CD4-positive, alpha-beta T cell treated with Interleukin-2 at 100 ng/mL for 4 hours (primary cell): Measurements from ENCODE around the gene ENG.
A peak's percentile ranks its signal among the peaks of the same experiment; 100 is the strongest.
"Not testable (repeated sequence)": the region's sequence is repeated elsewhere in the genome, so short reads cannot be mapped to it uniquely, and the experiment has no call there.

Experiments
- DNase-seq: peaks from one replicate; pipeline ENCODE4 v3.0.0-alpha.2; 2020; ENCODE audit warnings: low spot score

The ENG gene

GRCh38 chr9:127865645-127866464 is 11.4 kb upstream of the ENG start:
- peak; percentile 12 for DNase-seq

DNA sequence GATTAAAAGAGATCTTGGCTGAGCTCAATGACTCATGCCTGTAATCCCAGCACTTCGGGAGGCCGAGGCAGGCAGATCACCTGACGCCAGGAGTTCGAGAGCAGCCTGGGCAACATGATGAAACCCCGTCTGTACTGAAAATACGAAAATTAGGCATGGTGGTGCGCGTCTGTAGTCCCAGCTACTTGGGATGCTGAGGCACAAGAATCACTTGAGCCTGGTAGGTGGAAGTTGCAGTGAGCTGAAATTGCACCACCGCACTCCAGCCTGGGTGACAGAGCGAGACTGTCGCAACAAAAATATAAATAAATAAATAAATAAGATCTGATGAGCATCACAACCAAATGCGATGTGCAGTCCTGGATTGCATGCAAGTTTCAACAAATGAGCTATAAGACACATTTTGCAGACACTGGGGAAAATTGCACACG is 8.7 kb upstream of the ENG start:
- DNase-seq = no peak

DNA sequence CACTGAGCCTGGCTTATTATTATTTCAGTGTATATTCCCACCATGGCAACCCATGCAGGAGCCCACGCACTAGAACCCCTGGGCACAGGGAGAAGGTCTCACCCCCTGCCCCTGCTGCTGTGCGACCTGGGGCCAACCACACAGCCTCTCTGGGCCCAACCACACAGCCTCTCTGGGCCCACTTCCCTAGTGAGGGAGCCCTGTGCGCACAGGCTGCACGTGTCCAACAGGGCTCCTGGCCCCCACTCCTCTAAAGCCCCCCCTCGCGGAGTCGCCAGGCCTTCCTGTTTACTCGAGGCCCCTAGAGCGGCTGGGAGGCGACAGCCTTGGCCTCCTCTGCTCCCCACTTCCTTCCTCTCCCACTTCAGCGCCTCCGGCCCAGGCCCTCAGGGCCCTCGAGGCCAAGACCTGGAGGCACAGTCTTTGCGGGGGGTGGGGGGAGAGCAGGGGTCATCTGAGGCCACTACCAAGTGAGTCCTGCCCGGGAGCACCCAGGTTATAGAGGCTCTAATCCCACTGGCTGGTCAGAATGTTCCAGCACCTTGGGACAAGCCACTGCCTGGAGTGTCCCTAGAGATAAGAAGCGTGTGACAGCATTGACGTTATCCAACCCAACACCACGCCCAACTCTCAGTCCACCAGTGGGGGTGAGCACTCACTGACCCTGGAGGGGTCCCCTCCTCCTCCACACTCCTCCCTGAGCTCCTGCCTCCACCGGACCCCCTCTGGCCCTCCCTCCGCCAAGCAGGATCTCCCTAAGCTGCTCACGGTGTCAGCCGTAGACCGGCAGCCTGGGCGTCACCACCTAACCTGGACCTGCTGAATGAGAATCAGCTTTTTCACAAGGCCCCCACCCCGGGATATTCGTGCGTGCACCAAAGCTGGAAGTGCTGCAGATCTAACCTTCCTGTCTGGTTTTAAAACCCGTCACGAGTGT is 7.9 kb upstream of the ENG start:
- peak; percentile 37 for DNase-seq

- DNase-seq = no peak
Measured at GRCh38 chr9:127860779-127861178, 6.3 kb upstream of the ENG start.

DNA sequence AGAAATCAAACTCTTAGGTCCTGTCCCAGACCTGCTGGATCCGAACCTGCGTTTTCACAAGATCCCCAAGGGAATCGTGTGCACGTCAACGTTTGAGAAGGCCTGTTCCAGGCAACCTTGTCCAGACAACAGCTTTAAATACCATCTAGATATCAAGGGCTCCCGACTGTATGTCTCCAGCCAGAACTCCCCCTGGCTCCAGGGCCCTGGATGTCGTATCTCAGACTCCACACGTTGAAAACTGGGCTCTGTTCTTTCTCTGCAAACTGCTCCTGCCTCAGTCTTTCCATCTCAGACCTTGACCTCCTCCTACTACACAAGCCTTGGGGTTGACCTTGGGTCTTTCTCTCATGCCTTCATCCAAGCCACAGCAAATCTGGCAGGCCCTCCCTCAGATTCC is 5.8 kb upstream of the ENG start:
- DNase-seq = no peak

DNA sequence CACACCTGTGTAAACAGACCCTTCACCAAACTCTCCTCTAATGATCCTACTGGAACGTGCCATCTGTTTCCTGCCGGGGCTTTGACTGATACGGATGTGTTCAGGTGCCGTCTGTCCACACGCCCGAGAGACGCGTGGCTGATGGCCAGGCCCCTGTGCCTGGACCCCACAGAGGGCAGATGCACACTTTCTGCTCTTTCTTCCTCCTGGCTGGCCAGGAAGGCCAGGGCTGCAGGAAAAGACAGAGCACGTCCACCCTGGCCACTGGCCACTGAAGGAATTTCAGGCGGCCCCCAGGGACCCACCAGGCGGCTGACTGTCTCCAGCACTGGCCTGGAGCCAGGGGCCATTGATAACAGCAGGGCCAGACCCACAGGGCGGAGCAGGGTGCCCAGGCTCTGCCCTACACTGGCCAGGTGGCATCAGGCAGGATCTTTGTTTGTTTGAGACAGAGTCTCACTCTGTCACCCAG is 3.6 kb upstream of the ENG start:
- DNase-seq = no peak

- no peak for DNase-seq
Measured at GRCh38 chr9:127857278-127857677, 2.8 kb upstream of the ENG start.

DNA sequence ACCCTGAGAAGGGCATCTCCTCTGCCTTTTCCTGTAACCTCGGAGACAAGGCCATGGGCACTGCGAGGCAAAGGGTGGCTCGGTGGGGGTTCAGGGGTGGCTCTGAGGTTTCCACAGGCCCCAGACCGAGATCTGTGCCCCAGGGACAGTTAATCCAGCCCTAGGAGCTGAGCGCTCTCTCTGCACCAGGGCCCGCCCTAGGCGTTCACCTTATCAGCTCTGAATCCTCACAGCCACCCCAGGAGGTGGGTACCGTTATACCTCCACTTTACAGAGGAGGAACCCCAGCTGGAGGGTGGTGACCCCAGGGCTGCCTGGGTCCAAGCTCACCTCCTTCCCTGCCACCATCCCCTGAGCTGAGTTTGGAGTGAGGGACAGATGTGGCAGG is 2.3 kb upstream of the ENG start:
- DNase-seq = no peak

DNA sequence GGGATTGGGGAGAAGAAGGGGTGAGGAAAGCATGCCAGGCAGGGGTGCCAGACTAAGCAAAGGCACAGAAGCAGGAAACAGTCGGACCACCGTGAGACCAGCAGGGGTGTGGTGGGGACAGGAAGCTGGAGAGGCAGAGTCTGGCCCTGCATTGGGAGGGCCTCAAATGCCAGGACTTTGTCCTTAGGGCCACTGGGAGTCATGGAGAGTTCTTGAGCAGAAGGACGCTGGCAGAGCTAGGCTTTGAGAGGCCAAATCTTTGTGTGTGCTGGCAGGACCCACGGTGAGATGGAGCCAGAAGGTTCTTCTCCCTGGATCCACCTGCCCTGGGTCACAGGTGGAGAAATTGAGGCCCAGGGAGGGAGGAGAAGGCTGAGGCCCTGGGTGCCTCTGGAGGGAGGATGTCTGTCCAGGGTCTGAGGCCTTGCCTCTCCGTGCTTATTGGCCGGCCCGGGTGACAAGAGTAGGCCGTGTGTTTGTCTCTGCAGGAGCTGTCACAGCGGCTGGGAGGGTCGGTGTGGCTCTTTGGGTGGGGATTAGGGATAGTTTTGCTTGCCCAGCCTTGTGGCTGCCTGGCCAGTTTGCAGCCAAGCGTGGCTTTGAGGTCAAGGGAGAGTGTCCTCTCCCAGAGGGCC is 1.8 kb upstream of the ENG start:
- no peak for DNase-seq

DNA sequence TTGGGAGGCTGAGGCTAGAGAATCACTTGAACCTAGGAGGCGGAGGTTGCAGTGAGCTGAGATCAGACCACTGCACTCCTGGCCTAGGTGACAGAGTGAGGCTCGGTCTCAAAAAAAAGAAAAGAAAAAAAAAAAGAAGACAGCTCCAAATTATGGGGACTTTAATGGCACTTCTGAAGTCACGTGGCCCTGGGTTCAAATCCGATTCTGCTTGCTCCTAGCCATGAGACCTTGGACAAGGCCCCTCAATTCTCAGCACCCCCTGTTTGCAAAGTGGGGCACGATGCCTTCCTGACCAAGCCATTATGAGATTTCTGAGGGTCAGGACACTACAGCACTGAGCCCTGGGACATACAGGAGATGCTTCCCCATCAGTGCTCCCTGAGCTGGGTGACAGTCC is 1.1 kb upstream of the ENG start:
- no peak for DNase-seq

DNA sequence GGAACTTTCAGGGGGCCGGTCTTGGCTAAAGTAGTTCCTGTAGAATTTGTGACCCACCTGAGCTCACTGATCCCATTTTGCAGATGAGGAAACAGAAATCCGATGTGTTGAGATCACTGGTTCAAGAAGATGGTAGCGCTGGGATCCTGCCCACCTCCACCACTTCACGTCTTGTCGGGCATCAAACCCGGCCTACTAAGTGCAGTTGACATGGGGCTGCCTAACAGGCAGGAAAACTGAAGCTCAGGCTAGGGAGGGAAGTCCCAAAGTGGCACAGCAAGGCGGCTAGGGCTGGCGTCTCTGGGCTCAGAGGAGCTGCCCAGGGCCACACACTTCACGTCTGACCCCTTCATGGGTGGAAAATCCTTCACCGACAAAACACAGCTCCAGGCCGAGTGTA is 502 bp upstream of the ENG start:
- no peak for DNase-seq

- DNase-seq = no peak
Measured at GRCh38 chr9:127853312-127854183, 910 bp downstream of the ENG start.

DNA sequence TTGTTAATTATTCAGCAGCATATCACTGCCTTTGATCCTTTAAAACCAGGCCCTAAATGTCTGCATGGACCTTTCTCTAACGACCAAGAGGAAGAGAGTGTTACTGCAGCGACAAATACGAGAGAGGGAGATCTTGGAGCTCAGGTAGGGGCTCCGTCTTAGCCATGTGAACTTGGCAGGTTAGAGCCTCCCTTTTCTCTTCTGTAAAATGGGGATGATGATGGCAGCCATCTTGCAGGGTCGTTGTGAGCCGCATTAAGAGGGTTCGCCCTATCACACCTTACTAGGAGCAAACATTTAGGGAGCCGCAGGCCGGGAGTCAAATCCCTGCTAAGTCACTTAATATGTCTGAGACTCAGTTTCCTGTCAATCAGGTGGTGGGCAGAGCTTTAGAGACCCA is 1.6 kb downstream of the ENG start:
- no peak for DNase-seq

- DNase-seq = no peak
Measured at GRCh38 chr9:127850286-127850830, 4.1 kb downstream of the ENG start.

GRCh38 chr9:127848756-127849504 is 5.5 kb downstream of the ENG start:
- no peak for DNase-seq

DNA sequence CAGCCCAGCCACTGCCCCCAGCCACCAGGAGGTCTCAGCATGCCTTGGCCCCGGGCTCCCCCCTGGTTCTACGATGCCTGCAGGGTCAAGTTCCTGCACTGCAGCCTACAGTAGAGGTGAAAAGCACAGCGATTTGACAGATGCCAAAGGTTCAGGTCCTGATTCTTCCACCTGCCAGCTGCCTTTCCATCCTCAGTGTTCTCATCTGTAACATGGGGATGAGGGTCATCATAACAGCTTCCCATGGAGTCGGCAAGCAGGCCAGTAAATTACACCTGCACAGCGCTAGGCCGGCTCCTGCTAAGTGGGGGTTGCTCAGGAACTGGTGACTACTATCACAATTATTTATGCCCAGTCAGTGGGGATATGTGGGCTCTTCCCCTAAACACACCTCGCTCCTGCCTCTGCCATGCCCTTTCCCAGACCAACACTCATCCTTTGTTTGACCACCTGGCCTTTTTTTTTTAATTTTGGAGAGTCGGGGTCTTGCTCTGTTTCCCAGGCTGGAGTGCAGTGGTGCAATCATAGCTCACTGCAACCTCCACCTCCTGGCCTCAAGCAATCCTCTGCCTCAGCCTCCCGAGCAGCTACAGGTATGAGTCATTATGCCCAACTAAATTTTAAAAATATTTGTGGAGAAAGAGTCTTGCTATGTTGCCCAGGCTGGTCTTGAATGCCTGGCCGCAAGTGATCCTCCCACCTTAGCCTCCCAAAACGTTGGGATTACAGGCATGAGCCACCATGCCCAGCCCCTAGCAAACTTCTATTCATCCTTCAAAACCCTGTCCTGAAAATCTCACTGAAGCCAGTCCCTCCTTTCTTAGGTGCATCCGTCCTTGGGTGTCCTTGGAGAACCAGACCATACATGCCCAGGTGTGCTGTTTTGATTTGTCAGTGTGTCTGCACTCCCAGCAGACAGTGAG is 6.4 kb downstream of the ENG start:
- DNase-seq = no peak

DNA sequence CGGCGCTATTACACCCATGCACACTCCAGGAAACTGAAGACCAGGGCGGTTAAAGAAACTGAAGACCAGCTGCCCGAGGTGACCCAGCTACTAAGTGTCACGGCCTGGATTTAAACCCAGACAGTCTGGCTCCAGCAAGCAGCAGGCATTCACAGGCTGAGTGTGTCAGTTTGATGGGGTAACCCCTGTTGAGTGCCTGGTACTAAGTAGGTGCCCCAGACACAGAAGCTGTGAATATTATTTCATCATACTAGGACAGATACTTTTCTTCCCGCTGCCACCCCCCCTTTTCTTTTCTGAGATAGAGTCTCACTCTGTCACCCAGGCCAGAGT is 7.3 kb downstream of the ENG start:
- DNase-seq = no peak

- DNase-seq = no peak
Measured at GRCh38 chr9:127846443-127847177, 7.8 kb downstream of the ENG start.

GRCh38 chr9:127845619-127846018 is 8.8 kb downstream of the ENG start:
- not testable (repeated sequence) for DNase-seq
